ENCODE measurements around the gene PNPLA7. TPM values are rescaled to one million over a fixed set of nuclear protein-coding genes. Genes with fewer than 3 reads are reported as not detected.
A peak's percentile ranks its signal among the peaks of the same experiment; 100 is the strongest.

The PNPLA7 gene
- total RNA-seq, 1 experiment from 2014 or later = 3.9 TPM

DNA sequence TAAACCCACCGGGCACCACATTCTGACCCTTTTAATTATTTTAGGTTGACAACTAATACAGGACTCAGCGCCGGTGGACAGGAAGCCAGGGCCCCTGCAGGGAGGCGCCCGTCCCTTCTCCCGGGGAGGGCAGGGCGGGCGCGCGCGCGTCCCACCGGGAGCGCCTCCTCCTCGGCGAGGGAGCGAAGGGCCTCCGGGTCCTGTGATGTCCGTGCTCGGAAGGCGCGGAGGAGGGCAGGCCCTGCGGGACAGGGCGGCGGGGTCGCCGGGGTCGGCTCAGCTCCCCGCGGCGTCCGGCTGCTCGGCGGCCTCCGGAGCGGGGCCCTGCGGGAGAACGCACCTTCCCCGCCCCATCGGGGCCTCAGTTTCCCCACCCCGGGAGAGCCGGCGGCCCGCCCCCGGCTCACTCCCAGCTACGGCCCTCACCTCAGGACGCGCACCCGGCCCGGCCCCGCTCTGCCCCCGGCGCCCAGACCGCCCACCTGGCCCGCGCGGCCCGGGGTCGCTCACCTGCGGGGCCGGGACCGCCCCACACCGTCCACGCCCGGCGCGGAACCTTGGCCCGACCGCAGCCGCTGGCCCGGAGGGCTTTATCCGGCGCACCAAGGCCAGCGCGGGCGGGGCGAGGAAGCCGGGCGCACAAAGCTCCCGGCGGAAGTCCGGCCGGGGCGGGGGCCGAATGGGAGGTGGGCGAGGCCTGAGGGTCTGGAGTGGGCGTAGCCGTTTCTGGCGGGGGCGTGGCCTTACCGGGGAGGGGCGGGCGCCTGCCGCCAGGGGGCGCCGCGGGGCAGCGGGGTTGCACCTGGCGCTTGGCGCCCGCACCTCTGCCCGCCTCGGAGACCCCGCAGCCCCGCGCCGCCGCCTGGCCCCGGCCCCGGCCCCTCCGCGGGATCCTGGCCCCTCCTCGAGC lies 127.3 kb downstream of the PNPLA7 start, which contains the start of the genes EXD3 and NOXA1:
Gene EXD3, minus strand, starts transcription at position 559 of the 910 bp plus-strand sequence. CDS start 27,805 bp downstream, outside the sequence.
Gene NOXA1, plus strand, starts transcription at position 790 of the 910 bp plus-strand sequence. CDS start 137 bp downstream, outside the sequence.
- intact Hi-C loops (cut with micrococcal nuclease; ENCODE audit: unreplicated experiment) (loop anchor here (10.0 kb wide), 1 partner anchor 128 kb away; no protein-coding TSS in a partner anchor), in situ Hi-C loops (cut with HindIII; ENCODE audit: low pct_unique_long_range_greater_than_20kb, low sequenced_read_pairs) (no loop called here)
- Histone ChIP-seq H3K4me1 (ENCODE audit: control insufficient read depth, insufficient read depth, low read length) (peaks cover 6% of the 10 kb centered on the region), H3K36me3 (ENCODE audit: control insufficient read depth, insufficient read depth, low read length) (peaks cover 4% of the 10 kb centered on the region; the same call in 1 of the 2 replicates), H3K27me3 (ENCODE audit: control insufficient read depth, insufficient read depth, low read length) (no peaks in the 10 kb centered on the region), H3K9me3 (ENCODE audit: control insufficient read depth, insufficient read depth, low read depth, low read length) (no peaks in the 10 kb centered on the region), H3K4me3 (ENCODE audit: low read depth in 2 of 2, low read length in 2 of 2) (peak within 1 kb of the TSS; percentile 75 to 79), H3K27ac (ENCODE audit: low read length) (peak within 1 kb of the TSS; percentile 86)
- DNase-seq (ENCODE audit: low read depth, low spot score) = peak; percentile 27
- peak; percentile 93 for ATAC-seq
- ChIA-PET CTCF (interaction anchor here (0.5 to 1.4 kb wide), 9 partner anchors 10 to 277 kb away, joined by 4 to 8 read pairs (median 6); partner anchors contain the start of gene NRARP), POLR2A (no interaction called here)
- BruUV-seq (replicated peaks) = no TSS peak
- TF ChIP-seq POLR2AphosphoS5 (IDR thresholded peaks at IDR 0.05; ENCODE audit: low read depth, low read length) (no peak), SIN3A (IDR thresholded peaks at IDR 0.05; ENCODE audit: borderline replicate concordance, insufficient read depth, low read depth, low read length) (peak; percentile 75; the same call in 1 of the 2 replicates), TCF7L2 (IDR thresholded peaks at IDR 0.05; ENCODE audit: low read depth, low read length) (peak; percentile 69; the same call in 1 of the 2 replicates)
- TF ChIP-seq, protein P1, sequence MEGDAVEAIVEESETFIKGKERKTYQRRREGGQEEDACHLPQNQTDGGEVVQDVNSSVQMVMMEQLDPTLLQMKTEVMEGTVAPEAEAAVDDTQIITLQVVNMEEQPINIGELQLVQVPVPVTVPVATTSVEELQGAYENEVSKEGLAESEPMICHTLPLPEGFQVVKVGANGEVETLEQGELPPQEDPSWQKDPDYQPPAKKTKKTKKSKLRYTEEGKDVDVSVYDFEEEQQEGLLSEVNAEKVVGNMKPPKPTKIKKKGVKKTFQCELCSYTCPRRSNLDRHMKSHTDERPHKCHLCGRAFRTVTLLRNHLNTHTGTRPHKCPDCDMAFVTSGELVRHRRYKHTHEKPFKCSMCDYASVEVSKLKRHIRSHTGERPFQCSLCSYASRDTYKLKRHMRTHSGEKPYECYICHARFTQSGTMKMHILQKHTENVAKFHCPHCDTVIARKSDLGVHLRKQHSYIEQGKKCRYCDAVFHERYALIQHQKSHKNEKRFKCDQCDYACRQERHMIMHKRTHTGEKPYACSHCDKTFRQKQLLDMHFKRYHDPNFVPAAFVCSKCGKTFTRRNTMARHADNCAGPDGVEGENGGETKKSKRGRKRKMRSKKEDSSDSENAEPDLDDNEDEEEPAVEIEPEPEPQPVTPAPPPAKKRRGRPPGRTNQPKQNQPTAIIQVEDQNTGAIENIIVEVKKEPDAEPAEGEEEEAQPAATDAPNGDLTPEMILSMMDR (IDR thresholded peaks at IDR 0.05) = peak; percentile 95
- TF ChIP-seq, protein P2, sequence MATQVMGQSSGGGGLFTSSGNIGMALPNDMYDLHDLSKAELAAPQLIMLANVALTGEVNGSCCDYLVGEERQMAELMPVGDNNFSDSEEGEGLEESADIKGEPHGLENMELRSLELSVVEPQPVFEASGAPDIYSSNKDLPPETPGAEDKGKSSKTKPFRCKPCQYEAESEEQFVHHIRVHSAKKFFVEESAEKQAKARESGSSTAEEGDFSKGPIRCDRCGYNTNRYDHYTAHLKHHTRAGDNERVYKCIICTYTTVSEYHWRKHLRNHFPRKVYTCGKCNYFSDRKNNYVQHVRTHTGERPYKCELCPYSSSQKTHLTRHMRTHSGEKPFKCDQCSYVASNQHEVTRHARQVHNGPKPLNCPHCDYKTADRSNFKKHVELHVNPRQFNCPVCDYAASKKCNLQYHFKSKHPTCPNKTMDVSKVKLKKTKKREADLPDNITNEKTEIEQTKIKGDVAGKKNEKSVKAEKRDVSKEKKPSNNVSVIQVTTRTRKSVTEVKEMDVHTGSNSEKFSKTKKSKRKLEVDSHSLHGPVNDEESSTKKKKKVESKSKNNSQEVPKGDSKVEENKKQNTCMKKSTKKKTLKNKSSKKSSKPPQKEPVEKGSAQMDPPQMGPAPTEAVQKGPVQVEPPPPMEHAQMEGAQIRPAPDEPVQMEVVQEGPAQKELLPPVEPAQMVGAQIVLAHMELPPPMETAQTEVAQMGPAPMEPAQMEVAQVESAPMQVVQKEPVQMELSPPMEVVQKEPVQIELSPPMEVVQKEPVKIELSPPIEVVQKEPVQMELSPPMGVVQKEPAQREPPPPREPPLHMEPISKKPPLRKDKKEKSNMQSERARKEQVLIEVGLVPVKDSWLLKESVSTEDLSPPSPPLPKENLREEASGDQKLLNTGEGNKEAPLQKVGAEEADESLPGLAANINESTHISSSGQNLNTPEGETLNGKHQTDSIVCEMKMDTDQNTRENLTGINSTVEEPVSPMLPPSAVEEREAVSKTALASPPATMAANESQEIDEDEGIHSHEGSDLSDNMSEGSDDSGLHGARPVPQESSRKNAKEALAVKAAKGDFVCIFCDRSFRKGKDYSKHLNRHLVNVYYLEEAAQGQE (IDR thresholded peaks at IDR 0.05; ENCODE audit: insufficient read depth in 1 of 2, low read depth in 2 of 2, low read length in 1 of 2) = no peak

DNA sequence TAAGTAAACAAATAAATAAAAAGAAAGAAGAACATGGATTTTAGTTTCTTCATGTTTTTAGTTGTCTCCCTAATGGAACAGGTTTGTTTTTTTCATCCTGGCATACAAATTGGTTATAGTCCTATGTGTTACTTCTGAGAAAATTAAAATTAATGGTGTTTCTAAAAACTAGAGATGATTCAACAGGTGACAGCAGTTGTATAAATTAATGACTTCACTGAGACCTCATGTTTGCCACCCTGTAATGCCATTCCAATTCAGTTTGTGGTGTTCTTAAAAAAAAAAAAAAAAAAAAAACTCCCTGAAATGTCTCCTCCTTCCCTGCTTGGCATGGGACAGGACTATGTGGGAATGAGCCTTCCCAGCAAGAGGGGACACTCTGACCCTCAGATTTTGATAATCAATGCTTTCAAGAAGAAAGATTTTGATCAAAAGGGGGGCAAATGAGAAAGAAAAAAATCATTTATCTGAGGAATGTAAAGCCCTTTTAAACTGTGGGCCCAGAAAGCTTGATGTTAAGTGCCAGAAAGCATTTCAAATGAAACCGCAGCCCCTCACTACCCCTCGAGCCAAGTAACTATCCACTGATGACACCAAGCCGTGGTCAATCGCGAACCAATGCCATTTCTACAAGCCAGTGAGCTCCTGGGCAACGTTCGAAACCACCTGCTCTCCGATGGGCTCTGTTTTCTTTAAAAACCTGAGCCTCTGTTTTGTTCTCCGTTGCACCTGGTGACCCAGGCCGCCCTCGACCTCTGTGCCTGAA lies 128.2 kb downstream of the PNPLA7 start:
- H3K27ac ChIP-seq (ENCODE audit: low read length) = peak overlapping the region; percentile 86
- in situ Hi-C loops (cut with HindIII; ENCODE audit: low pct_unique_long_range_greater_than_20kb, low sequenced_read_pairs) = no loop called here
- POLR2A ChIA-PET = no interaction called here
- CTCF ChIA-PET = interaction anchor here (1.4 kb wide), 1 partner anchor 9 kb away, joined by 4 read pairs; no protein-coding TSS in a partner anchor
- no peaks in the 10 kb centered on the region for H3K9me3 ChIP-seq (ENCODE audit: control insufficient read depth, insufficient read depth, low read depth, low read length)
- H3K27me3 ChIP-seq (ENCODE audit: control insufficient read depth, insufficient read depth, low read length) = no peaks in the 10 kb centered on the region
- ATAC-seq = no peak
- peak overlapping the region; percentile 75 to 79 for H3K4me3 ChIP-seq (ENCODE audit: low read depth in 2 of 2, low read length in 2 of 2)
- intact Hi-C loops (cut with micrococcal nuclease; ENCODE audit: unreplicated experiment) = loop anchor here (10.0 kb wide), 1 partner anchor 127 kb away; no protein-coding TSS in a partner anchor
- H3K4me1 ChIP-seq (ENCODE audit: control insufficient read depth, insufficient read depth, low read length) = peaks cover 6% of the 10 kb centered on the region
- TSS peak; percentile 87 for BruUV-seq (replicated peaks)
- no peak for DNase-seq (ENCODE audit: low read depth, low spot score)
- H3K36me3 ChIP-seq (ENCODE audit: control insufficient read depth, insufficient read depth, low read length) = peaks cover 4% of the 10 kb centered on the region; the same call in 1 of the 2 replicates
- TF ChIP-seq POLR2AphosphoS5 (IDR thresholded peaks at IDR 0.05; ENCODE audit: low read depth, low read length) (no peak), SIN3A (IDR thresholded peaks at IDR 0.05; ENCODE audit: borderline replicate concordance, insufficient read depth, low read depth, low read length) (no peak), TCF7L2 (IDR thresholded peaks at IDR 0.05; ENCODE audit: low read depth, low read length) (no peak)
- TF ChIP-seq, protein P2 (IDR thresholded peaks at IDR 0.05; ENCODE audit: insufficient read depth in 1 of 2, low read depth in 2 of 2, low read length in 1 of 2) = no peak
- TF ChIP-seq, protein P1 (IDR thresholded peaks at IDR 0.05) = no peak

All from Panc1 (cell line).